Smooth muscle cell (in vitro differentiated cells): Measurements from ENCODE around the gene KCNIP4. TPM values are rescaled to one million over a fixed set of nuclear protein-coding genes. Genes with fewer than 3 reads are reported as not detected.

Experiments
- DNase-seq: peaks from one replicate; lab custom pipeline; 2025; ENCODE audit not compliant: unreplicated experiment; lab: John Stamatoyannopoulos, UW
- H2AFZ ChIP-seq: fragments of 200-600 bp; sonication (generic); 2 replicates; pipeline ENCODE4 v1.6.0; 2016; ENCODE audit warnings: antibody characterized with exemption, low read depth, mild to moderate bottlenecking
- H3F3A ChIP-seq: fragments of 200-600 bp; sonication (generic); 2 replicates; pipeline ENCODE4 v1.6.0; 2017; ENCODE audit warnings: antibody characterized with exemption, low read depth
- H3K27ac ChIP-seq: fragments of 200-600 bp; sonication (generic); 2 replicates; pipeline ENCODE4 v1.5.1; 2016; ENCODE audit warnings: low read depth, mild to moderate bottlenecking
- H3K27me3 ChIP-seq: fragments of 200-600 bp; sonication (generic); 2 replicates; pipeline ENCODE4 v1.6.1; 2016; ENCODE audit warnings: low read depth, mild to moderate bottlenecking
- H3K36me3 ChIP-seq: fragments of 200-600 bp; sonication (generic); 2 replicates; pipeline ENCODE4 v1.5.1; 2016; ENCODE audit warnings: low read depth
- H3K4me1 ChIP-seq: fragments of 200-600 bp; sonication (generic); 2 replicates; pipeline ENCODE4 v1.5.1; 2016; ENCODE audit warnings: low read depth
- H3K4me2 ChIP-seq: fragments of 200-600 bp; sonication (generic); 2 replicates; pipeline ENCODE4 v1.6.0; 2016; ENCODE audit warnings: mild to moderate bottlenecking
- H3K4me3 ChIP-seq: fragments of 200-600 bp; sonication (generic); 2 replicates; pipeline ENCODE4 v1.5.1; 2016; ENCODE audit warnings: mild to moderate bottlenecking
- H3K79me2 ChIP-seq: fragments of 200-600 bp; sonication (generic); 2 replicates; pipeline ENCODE4 v1.6.0; 2016; ENCODE audit warnings: low read depth, mild to moderate bottlenecking
- H3K9ac ChIP-seq: fragments of 200-600 bp; sonication (generic); 2 replicates; pipeline ENCODE4 v1.6.0; 2016; ENCODE audit warnings: low read depth
- H3K9me3 ChIP-seq: fragments of 200-600 bp; sonication (generic); replicated peaks from 2 replicates; pipeline ENCODE4 v1.5.1; 2016; ENCODE audit warnings: low read depth
- H4K20me1 ChIP-seq: fragments of 200-600 bp; sonication (generic); 2 replicates; pipeline ENCODE4 v1.6.0; 2016; ENCODE audit warnings: low read depth
- WGBS: methylation state at CpG from one replicate; pipeline ENCODE4 v1.1.7; 2016; ENCODE audit warnings: low lambda C conversion rate; 5-methylcytosine and 5-hydroxymethylcytosine counted together
- polyA plus RNA-seq: library from polyadenylated mRNA; unstranded; fragments of >200 nt; fragmentation: Nextera tagmentation; extraction: Ambion mirVana; gene quantifications from 2 replicates; pipeline ENCODE4 v1.2.1, GENCODE V29; 2016
- total RNA-seq: library from RNA; depleted of rRNA; stranded (reverse); fragments of >200 nt; gene quantifications from 2 replicates; pipeline ENCODE4 v1.2.3, GENCODE V29; 2014
- TF ChIP-seq, protein P1 (sequence below): fragments of 200-600 bp; sonication (generic); IDR thresholded peaks from 2 replicates; pipeline ENCODE4 v1.5.1; 2017; ENCODE audit warnings: borderline replicate concordance, mild to moderate bottlenecking, antibody characterized with exemption; ENCODE audit not compliant: insufficient read depth, poor library complexity, severe bottlenecking

The KCNIP4 gene
- total and polyA plus RNA-seq, 2 experiments from 2014 or later: 0.07 TPM; not detected in 1

DNA sequence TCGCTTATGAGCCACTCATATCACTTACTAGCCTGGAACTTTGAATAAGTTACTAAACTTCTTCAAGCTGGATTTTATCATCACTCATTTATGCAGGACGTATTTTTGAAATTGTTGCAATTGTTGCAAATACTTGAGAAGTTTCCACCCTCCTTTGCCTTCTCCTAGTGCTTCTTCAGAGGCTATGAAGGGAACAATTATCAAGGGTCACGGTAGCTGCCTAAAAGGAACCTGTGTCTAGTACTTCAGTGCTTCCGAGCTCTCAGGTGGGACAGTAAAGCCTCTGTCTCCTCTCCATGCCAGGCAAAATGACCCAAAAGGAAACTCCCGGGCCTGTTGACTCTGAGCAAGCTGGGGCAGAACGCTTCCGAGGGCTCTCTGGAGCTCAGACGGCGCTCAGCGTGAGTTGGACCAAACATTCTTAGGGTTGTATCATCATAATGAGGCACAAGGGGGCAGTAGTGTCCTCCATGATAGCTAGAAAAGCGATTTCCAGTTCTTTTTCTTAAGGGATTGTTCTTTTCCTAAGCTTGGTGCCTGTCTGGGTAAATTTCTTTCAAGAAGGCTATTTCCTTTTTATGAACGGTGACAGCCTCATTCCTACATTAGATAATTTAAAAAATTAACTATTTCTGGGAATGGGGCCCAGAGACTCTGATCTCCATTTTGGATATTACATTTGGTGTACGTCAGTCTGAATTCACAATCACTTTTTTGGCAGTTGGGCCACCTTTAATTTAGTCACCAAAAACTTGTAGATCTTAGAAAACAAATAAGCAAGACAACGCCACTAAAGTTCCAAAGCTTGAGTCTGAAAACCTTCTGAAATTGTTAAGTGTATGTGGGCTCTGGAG is 1175.2 kb downstream of the KCNIP4 start:
- Histone ChIP-seq H3K27ac (no peak overlapping the region), H2AFZ (peak overlapping the region; percentile 76), H3K79me2 (no peaks in the 10 kb centered on the region), H3K9me3 (no peaks in the 10 kb centered on the region), H3K4me1 (no peaks in the 10 kb centered on the region), H3K36me3 (no peaks in the 10 kb centered on the region), H3F3A (no peaks in the 10 kb centered on the region), H3K4me3 (no peak overlapping the region), H3K27me3 (no peaks in the 10 kb centered on the region), H3K4me2 (peak overlapping the region; percentile 74), H3K9ac (no peak overlapping the region), H4K20me1 (no peaks in the 10 kb centered on the region)
- DNase-seq: peak; percentile 2
- TF ChIP-seq, protein P1, sequence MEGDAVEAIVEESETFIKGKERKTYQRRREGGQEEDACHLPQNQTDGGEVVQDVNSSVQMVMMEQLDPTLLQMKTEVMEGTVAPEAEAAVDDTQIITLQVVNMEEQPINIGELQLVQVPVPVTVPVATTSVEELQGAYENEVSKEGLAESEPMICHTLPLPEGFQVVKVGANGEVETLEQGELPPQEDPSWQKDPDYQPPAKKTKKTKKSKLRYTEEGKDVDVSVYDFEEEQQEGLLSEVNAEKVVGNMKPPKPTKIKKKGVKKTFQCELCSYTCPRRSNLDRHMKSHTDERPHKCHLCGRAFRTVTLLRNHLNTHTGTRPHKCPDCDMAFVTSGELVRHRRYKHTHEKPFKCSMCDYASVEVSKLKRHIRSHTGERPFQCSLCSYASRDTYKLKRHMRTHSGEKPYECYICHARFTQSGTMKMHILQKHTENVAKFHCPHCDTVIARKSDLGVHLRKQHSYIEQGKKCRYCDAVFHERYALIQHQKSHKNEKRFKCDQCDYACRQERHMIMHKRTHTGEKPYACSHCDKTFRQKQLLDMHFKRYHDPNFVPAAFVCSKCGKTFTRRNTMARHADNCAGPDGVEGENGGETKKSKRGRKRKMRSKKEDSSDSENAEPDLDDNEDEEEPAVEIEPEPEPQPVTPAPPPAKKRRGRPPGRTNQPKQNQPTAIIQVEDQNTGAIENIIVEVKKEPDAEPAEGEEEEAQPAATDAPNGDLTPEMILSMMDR: peak; percentile 75
- WGBS: 35% methylated on average over 14 of the region's 14 CpGs

DNA sequence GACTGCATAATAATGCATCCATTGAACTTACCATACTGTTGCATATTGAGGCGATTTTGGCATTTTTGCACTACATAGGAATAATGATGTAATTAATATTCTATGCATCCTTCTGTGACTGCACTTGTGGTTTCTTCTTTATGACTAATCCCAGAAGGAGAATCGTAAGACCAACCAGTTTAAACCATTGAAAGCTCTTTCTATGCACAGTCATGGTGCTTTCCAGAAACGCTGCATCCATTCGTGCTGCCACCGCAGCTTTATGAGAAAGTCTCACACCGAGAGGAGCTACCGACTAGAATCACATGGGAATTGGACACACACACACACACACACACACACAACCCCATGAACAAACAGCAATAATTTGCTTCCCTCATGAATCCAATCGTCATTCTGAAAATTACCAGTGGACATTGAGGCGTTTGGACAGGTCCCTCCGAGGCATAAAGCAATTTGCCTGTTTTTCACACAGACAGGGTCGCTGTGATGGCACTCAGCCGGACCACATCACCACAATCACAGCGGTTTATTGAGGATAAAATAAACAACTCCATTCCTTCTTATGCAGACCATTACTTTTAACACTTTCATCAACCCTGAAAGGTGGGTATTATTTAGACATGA is 1184.1 kb downstream of the KCNIP4 start:
- TF ChIP-seq, protein P1: no peak
- Histone ChIP-seq H3K27ac (no peak overlapping the region), H3K4me2 (no peak overlapping the region), H3K4me1 (no peaks in the 10 kb centered on the region), H2AFZ (no peak overlapping the region), H3K27me3 (no peaks in the 10 kb centered on the region), H3K79me2 (no peaks in the 10 kb centered on the region), H3K4me3 (no peak overlapping the region), H3F3A (no peaks in the 10 kb centered on the region), H3K9me3 (no peaks in the 10 kb centered on the region), H3K36me3 (no peaks in the 10 kb centered on the region), H3K9ac (no peak overlapping the region), H4K20me1 (no peaks in the 10 kb centered on the region)
- 78% methylated on average over 13 of the region's 13 CpGs for WGBS
- DNase-seq: no peak

DNA sequence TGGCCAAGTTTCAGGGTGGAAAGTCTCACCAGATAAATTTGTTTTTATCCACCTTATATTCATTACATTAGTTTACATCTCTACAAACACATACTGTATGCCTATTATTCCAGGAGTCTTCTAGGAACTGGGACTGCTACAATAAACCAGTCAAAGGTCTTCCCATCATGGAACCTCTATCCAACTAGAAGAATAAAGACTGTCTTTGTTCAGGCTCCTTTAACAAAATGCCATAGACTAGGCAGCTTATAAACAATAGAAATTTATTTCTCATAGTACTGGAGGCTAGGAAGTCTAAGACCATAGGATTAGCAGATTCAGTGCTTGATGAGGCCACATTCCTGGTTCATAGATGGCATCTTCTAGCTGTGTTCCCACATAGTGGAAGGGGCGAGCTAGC is 1186.7 kb downstream of the KCNIP4 start:
- Histone ChIP-seq H3K4me3 (no peak overlapping the region), H3K9ac (no peak overlapping the region), H3K36me3 (no peaks in the 10 kb centered on the region), H3K4me1 (no peaks in the 10 kb centered on the region), H3K9me3 (no peaks in the 10 kb centered on the region), H3K4me2 (no peak overlapping the region), H4K20me1 (no peaks in the 10 kb centered on the region), H3K79me2 (no peaks in the 10 kb centered on the region), H3F3A (no peaks in the 10 kb centered on the region), H3K27me3 (no peaks in the 10 kb centered on the region), H2AFZ (no peak overlapping the region), H3K27ac (no peak overlapping the region)
- 96% methylated on average over 1 of the region's 1 CpG for WGBS
- DNase-seq: no peak
- TF ChIP-seq, protein P1: no peak
